ENCODE data around the gene ASMT.

Gene ASMT

DNA sequence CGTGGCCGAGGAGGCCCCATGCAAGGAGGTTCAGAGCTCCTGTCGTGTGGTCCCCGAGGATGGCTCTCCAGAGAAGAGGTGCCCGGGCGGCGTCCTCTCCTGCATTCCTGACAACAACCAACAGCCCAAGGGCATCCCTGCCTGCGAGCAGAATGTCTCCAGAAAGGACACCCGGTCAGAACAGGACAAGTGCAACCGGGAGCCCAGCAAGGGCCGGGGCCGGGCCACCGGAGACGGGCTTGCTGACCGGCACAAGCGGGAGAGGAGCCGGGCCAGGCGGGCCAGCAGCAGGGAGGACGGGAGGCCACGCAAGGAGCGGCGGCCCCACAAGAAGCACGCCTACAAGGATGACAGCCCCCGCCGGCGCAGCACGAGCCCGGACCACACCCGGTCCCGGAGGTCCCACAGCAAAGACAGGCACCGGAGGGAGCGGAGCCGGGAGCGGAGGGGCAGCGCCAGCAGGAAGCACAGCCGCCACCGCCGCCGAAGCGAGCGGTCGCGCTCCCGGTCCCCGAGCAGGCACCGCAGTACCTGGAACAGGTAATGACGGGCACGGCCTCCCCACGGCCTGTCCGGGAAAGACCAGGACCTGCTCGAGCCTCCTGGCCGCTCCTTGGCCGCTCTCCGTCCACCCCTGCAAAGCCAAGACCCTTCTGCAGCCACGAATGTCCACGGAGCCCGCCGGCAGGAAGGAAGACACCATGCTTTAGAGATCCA lies 13.7 kb upstream of the ASMT start:
- ATAC-seq: no peak
- TF ChIP-seq BACH2 (CRISPR knock-in tag; IDR thresholded peaks at IDR 0.05; ENCODE audit: borderline replicate concordance) (no peak), RARB (CRISPR knock-in tag; IDR thresholded peaks at IDR 0.05) (no peak), ESRRG (CRISPR knock-in tag; IDR thresholded peaks at IDR 0.05) (no peak), ZNF8 (CRISPR knock-in tag; IDR thresholded peaks at IDR 0.05) (no peak), ZFP30 (CRISPR knock-in tag; IDR thresholded peaks at IDR 0.05) (no peak), ZNF565 (CRISPR knock-in tag; conservative IDR thresholded peaks at IDR 0.05; ENCODE audit: low read depth) (no peak), TSHZ2 (CRISPR knock-in tag; IDR thresholded peaks at IDR 0.05) (no peak)

GRCh38 chrX:1601768-1602085 lies 13.1 kb upstream of the ASMT start:
- TF ChIP-seq CSDC2 (CRISPR knock-in tag; IDR thresholded peaks at IDR 0.05): no peak
- TF ChIP-seq, protein P1, sequence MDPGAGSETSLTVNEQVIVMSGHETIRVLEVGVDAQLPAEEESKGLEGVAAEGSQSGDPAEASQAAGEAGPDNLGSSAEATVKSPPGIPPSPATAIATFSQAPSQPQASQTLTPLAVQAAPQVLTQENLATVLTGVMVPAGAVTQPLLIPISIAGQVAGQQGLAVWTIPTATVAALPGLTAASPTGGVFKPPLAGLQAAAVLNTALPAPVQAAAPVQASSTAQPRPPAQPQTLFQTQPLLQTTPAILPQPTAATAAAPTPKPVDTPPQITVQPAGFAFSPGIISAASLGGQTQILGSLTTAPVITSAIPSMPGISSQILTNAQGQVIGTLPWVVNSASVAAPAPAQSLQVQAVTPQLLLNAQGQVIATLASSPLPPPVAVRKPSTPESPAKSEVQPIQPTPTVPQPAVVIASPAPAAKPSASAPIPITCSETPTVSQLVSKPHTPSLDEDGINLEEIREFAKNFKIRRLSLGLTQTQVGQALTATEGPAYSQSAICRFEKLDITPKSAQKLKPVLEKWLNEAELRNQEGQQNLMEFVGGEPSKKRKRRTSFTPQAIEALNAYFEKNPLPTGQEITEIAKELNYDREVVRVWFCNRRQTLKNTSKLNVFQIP (CRISPR knock-in tag; IDR thresholded peaks at IDR 0.05; ENCODE audit: borderline replicate concordance, low read depth): no peak
- no peak for TF ChIP-seq ZC3H10 (CRISPR knock-in tag; IDR thresholded peaks at IDR 0.05)
- no peak for TF ChIP-seq ISL1 (CRISPR knock-in tag; IDR thresholded peaks at IDR 0.05)
- TF ChIP-seq ZFP30 (CRISPR knock-in tag; IDR thresholded peaks at IDR 0.05): no peak
- no peak for TF ChIP-seq ZNF565 (CRISPR knock-in tag; conservative IDR thresholded peaks at IDR 0.05; ENCODE audit: low read depth)
- no peak for TF ChIP-seq OSR1 (CRISPR knock-in tag; IDR thresholded peaks at IDR 0.05)
- no peak for TF ChIP-seq PATZ1 (CRISPR knock-in tag; IDR thresholded peaks at IDR 0.05; ENCODE audit: borderline replicate concordance)
- TF ChIP-seq GLIS3 (CRISPR knock-in tag; IDR thresholded peaks at IDR 0.05): no peak
- no peak for TF ChIP-seq SNAI2 (CRISPR knock-in tag; IDR thresholded peaks at IDR 0.05)
- ATAC-seq: no peak

DNA sequence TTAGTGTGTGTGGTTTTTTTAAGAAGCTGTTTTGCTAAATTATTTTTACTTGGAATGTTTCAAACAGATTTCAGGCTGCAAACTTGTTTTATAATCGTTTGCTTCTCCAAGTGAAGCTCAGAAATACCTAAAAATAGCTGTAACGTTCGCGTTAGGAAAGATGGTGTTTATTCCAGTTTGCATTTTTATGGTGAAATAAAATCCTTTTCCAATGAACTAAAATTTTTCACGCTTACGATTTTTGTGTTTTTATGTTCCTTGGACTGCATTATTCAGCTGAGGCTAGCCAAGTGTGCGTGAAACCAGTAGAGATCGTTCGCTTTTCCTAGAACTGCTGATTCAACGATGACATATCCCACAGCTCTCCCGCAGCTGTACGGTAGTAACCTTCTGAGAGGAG lies 12.6 kb upstream of the ASMT start:
- TF ChIP-seq ZNF8 (CRISPR knock-in tag; IDR thresholded peaks at IDR 0.05) (no peak), ZC3H10 (CRISPR knock-in tag; IDR thresholded peaks at IDR 0.05) (no peak), OSR1 (CRISPR knock-in tag; IDR thresholded peaks at IDR 0.05) (no peak), SNAI2 (CRISPR knock-in tag; IDR thresholded peaks at IDR 0.05) (no peak), CREB5 (CRISPR knock-in tag; IDR thresholded peaks at IDR 0.05; ENCODE audit: low read depth) (no peak), ZNF70 (CRISPR knock-in tag; IDR thresholded peaks at IDR 0.05) (no peak), RARB (CRISPR knock-in tag; IDR thresholded peaks at IDR 0.05) (no peak)
- ATAC-seq: no peak

DNA sequence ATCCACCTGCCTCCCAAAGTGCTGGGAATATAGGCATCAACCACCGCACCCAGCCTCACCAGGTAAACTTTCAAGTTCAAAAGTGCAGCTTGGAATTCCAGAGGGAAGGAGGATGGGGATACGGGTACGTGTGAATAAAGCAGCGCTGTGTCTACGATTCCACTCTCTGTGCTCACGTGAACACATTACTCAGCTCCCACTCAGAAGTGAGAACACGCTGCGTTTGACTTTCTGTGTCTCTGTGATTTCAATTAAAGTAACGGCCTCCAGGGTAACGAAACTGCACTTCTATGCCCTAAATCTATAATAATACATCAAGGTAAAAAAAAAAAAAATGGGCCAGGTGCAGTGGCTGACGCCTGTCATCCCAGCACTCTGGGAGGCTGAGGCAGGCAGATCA lies 8.4 kb upstream of the ASMT start:
- no peak for ATAC-seq

More for the DNA sequence above, 8.4 kb upstream of the ASMT start:
- no peak for TF ChIP-seq PATZ1 (CRISPR knock-in tag; IDR thresholded peaks at IDR 0.05; ENCODE audit: borderline replicate concordance)

All from SK-N-SH treated with all-trans-retinoic acid at 6 μM for 48 hours (cell line).